Astrocyte of the spinal cord (primary cell): ENCODE results near the gene MX1.

Experiments
- DNase-seq: peaks from one replicate; pipeline ENCODE4 v3.0.0; 2011; ENCODE audit warnings: low read depth, low spot score
- H3K4me3 ChIP-seq: 2 replicates; pipeline ENCODE4 v1.5.1; 2011; ENCODE audit warnings: low read depth, mild to moderate bottlenecking, low read length, moderate library complexity
- CTCF ChIP-seq: IDR thresholded peaks from 2 replicates; pipeline ENCODE4 v1.5.1; 2012; ENCODE audit warnings: low read depth, mild to moderate bottlenecking, low read length, inconsistent platforms
- in situ Hi-C: cut with HindIII; loops from 2 replicates; pipeline ENCODE4 v1.10.0; 2017; ENCODE audit warnings: low sequenced_read_pairs

MX1 gene

GRCh38 chr21:41429925-41430491, 4.0 kb downstream of the MX1 start:
- in situ Hi-C loops: no loop called here
- H3K4me3 ChIP-seq: no peak overlapping the region
- no peak for TF ChIP-seq CTCF
- no peak for DNase-seq

- no peak for DNase-seq
- no peak for TF ChIP-seq CTCF
- no peak overlapping the region for H3K4me3 ChIP-seq
- in situ Hi-C loops: no loop called here
These were observed 5.9 kb downstream of the MX1 start for GRCh38 chr21:41431788-41432548.

- TF ChIP-seq CTCF: no peak
- in situ Hi-C loops: no loop called here
- DNase-seq: no peak
- H3K4me3 ChIP-seq: no peak overlapping the region
These were observed 6.8 kb downstream of the MX1 start for GRCh38 chr21:41432562-41433460.

GRCh38 chr21:41433566-41433965, 7.5 kb downstream of the MX1 start:
- in situ Hi-C loops: no loop called here
- TF ChIP-seq CTCF: no peak
- no peak overlapping the region for H3K4me3 ChIP-seq
- no peak for DNase-seq

- no peak overlapping the region for H3K4me3 ChIP-seq
- no peak for DNase-seq
- no peak for TF ChIP-seq CTCF
- in situ Hi-C loops: no loop called here
These were observed 9.7 kb downstream of the MX1 start for GRCh38 chr21:41435706-41436105.

- H3K4me3 ChIP-seq: no peak overlapping the region
- in situ Hi-C loops: no loop called here
- TF ChIP-seq CTCF: no peak
- no peak for DNase-seq
These were observed 11.7 kb downstream of the MX1 start for GRCh38 chr21:41437729-41438128.
